Central memory CD8-positive, alpha-beta T cell (primary cell): ENCODE measurements around the gene PDZD2.

Experiments
- ATAC-seq: fragments of 150-1000 bp; cut with Tn5 transposase; replicated peaks from 2 replicates; pipeline ENCODE4 v1.10.0; 2022; ENCODE audit warnings: mild to moderate bottlenecking, moderate FRiP score, moderate number of reproducible peaks; ENCODE audit not compliant: poor library complexity, severe bottlenecking; ENCODE audit errors: extremely low read depth
- DNase-seq, 2 donors: peaks; one replicate each; pipeline ENCODE4 v3.0.0; 2021; ENCODE audit warnings: low spot score in 2 of 2
- H3K27ac Mint-ChIP-seq: one replicate; pipeline ENCODE4 v1.8.0; 2022; ENCODE audit warnings: low read depth, mild to moderate bottlenecking, moderate library complexity, mixed read lengths
- H3K27me3 Mint-ChIP-seq: one replicate; pipeline ENCODE4 v1.8.0; 2022; ENCODE audit warnings: mixed read lengths
- H3K36me3 Mint-ChIP-seq: one replicate; pipeline ENCODE4 v1.8.0; 2022; ENCODE audit warnings: mild to moderate bottlenecking, moderate library complexity, mixed read lengths; ENCODE audit not compliant: insufficient read depth
- H3K4me1 Mint-ChIP-seq: one replicate; pipeline ENCODE4 v1.8.0; 2022; ENCODE audit warnings: mixed read lengths
- H3K4me3 Mint-ChIP-seq: one replicate; pipeline ENCODE4 v1.8.0; 2022; ENCODE audit warnings: mild to moderate bottlenecking, moderate library complexity, mixed read lengths
- H3K9me3 Mint-ChIP-seq: one replicate; pipeline ENCODE4 v1.8.0; 2022; ENCODE audit warnings: mixed read lengths

The PDZD2 gene

GRCh38 chr5:31617867-31618266 is 21.1 kb upstream of the PDZD2 start:
- no peak for DNase-seq
- H3K36me3 Mint-ChIP-seq, result peaks cover under 1% of the 10 kb centered on the region
- H3K9me3 Mint-ChIP-seq, result no peaks in the 10 kb centered on the region
- no peak overlapping the region for H3K27ac Mint-ChIP-seq
- no peak overlapping the region for H3K4me3 Mint-ChIP-seq
- no peak for ATAC-seq
- no peaks in the 10 kb centered on the region for H3K4me1 Mint-ChIP-seq
- H3K27me3 Mint-ChIP-seq, result peaks cover 50% of the 10 kb centered on the region

GRCh38 chr5:31620026-31620425 is 18.9 kb upstream of the PDZD2 start:
- Mint-ChIP-seq H3K27ac (no peak overlapping the region), H3K36me3 (no peaks in the 10 kb centered on the region), H3K9me3 (no peaks in the 10 kb centered on the region), H3K4me3 (no peak overlapping the region), H3K27me3 (peaks cover 55% of the 10 kb centered on the region), H3K4me1 (no peaks in the 10 kb centered on the region)
- DNase-seq (no peak), ATAC-seq (no peak)

- H3K36me3 Mint-ChIP-seq, result no peaks in the 10 kb centered on the region
- DNase-seq (no peak), ATAC-seq (no peak)
- H3K27ac Mint-ChIP-seq, result no peak overlapping the region
- H3K4me3 Mint-ChIP-seq, result no peak overlapping the region
- H3K9me3 Mint-ChIP-seq, result no peaks in the 10 kb centered on the region
- H3K27me3 Mint-ChIP-seq, result peaks cover 53% of the 10 kb centered on the region
- H3K4me1 Mint-ChIP-seq, result no peaks in the 10 kb centered on the region
Observed at GRCh38 chr5:31623249-31623648, 15.7 kb upstream of the PDZD2 start.

GRCh38 chr5:31625394-31625793 is 13.5 kb upstream of the PDZD2 start:
- H3K9me3 Mint-ChIP-seq, result no peaks in the 10 kb centered on the region
- H3K27ac Mint-ChIP-seq, result no peak overlapping the region
- DNase-seq (no peak), ATAC-seq (no peak)
- no peaks in the 10 kb centered on the region for H3K36me3 Mint-ChIP-seq
- peaks cover 52% of the 10 kb centered on the region for H3K27me3 Mint-ChIP-seq
- no peak overlapping the region for H3K4me3 Mint-ChIP-seq
- no peaks in the 10 kb centered on the region for H3K4me1 Mint-ChIP-seq

GRCh38 chr5:31626156-31626555 is 12.8 kb upstream of the PDZD2 start:
- Mint-ChIP-seq H3K4me3 (no peak overlapping the region), H3K27ac (no peak overlapping the region), H3K4me1 (no peaks in the 10 kb centered on the region), H3K27me3 (peaks cover 52% of the 10 kb centered on the region), H3K36me3 (no peaks in the 10 kb centered on the region), H3K9me3 (no peaks in the 10 kb centered on the region)
- ATAC-seq, result no peak
- DNase-seq, result no peak

GRCh38 chr5:31626604-31627234 is 12.2 kb upstream of the PDZD2 start:
- H3K9me3 Mint-ChIP-seq, result no peaks in the 10 kb centered on the region
- peaks cover 52% of the 10 kb centered on the region for H3K27me3 Mint-ChIP-seq
- no peaks in the 10 kb centered on the region for H3K4me1 Mint-ChIP-seq
- DNase-seq (no peak), ATAC-seq (no peak)
- H3K27ac Mint-ChIP-seq, result no peak overlapping the region
- H3K36me3 Mint-ChIP-seq, result no peaks in the 10 kb centered on the region
- H3K4me3 Mint-ChIP-seq, result no peak overlapping the region

GRCh38 chr5:31630931-31631330 is 8.0 kb upstream of the PDZD2 start:
- ATAC-seq (no peak), DNase-seq (no peak)
- Mint-ChIP-seq H3K9me3 (no peaks in the 10 kb centered on the region), H3K27me3 (peaks cover 38% of the 10 kb centered on the region), H3K27ac (no peak overlapping the region), H3K4me3 (no peak overlapping the region), H3K4me1 (no peaks in the 10 kb centered on the region), H3K36me3 (no peaks in the 10 kb centered on the region)

- Mint-ChIP-seq H3K4me3 (no peak overlapping the region), H3K9me3 (no peaks in the 10 kb centered on the region), H3K27ac (no peak overlapping the region), H3K4me1 (no peaks in the 10 kb centered on the region), H3K36me3 (no peaks in the 10 kb centered on the region), H3K27me3 (peaks cover 38% of the 10 kb centered on the region)
- ATAC-seq, result no peak
- DNase-seq, result no peak
Observed at GRCh38 chr5:31632460-31632859, 6.5 kb upstream of the PDZD2 start.

- Mint-ChIP-seq H3K4me3 (no peak overlapping the region), H3K27ac (no peak overlapping the region), H3K4me1 (peaks cover 7% of the 10 kb centered on the region), H3K36me3 (no peaks in the 10 kb centered on the region), H3K27me3 (peaks cover 18% of the 10 kb centered on the region), H3K9me3 (no peaks in the 10 kb centered on the region)
- DNase-seq, result no peak
- no peak for ATAC-seq
Observed at GRCh38 chr5:31635446-31635845, 3.5 kb upstream of the PDZD2 start.

- Mint-ChIP-seq H3K4me1 (peaks cover 7% of the 10 kb centered on the region), H3K36me3 (no peaks in the 10 kb centered on the region), H3K27me3 (peaks cover 18% of the 10 kb centered on the region), H3K27ac (no peak overlapping the region), H3K9me3 (no peaks in the 10 kb centered on the region), H3K4me3 (peak overlapping the region; percentile 77)
- DNase-seq, result no peak
- ATAC-seq, result no peak
Observed at GRCh38 chr5:31637851-31638250, 1.1 kb upstream of the PDZD2 start.

GRCh38 chr5:31638345-31638744 is 586 bp upstream of the PDZD2 start:
- no peaks in the 10 kb centered on the region for H3K36me3 Mint-ChIP-seq
- no peak for ATAC-seq
- DNase-seq, result no peak
- peak overlapping the region; percentile 77 for H3K4me3 Mint-ChIP-seq
- peaks cover 7% of the 10 kb centered on the region for H3K4me1 Mint-ChIP-seq
- peak overlapping the region; percentile 65 for H3K27ac Mint-ChIP-seq
- peaks cover 18% of the 10 kb centered on the region for H3K27me3 Mint-ChIP-seq
- H3K9me3 Mint-ChIP-seq, result no peaks in the 10 kb centered on the region

GRCh38 chr5:31639481-31640411 is 815 bp downstream of the PDZD2 start:
- ATAC-seq (peak; percentile 11), DNase-seq (no peak)
- Mint-ChIP-seq H3K4me1 (peaks cover 7% of the 10 kb centered on the region), H3K9me3 (no peaks in the 10 kb centered on the region), H3K4me3 (peak overlapping the region; percentile 74), H3K27me3 (peaks cover 18% of the 10 kb centered on the region), H3K27ac (no peak overlapping the region), H3K36me3 (no peaks in the 10 kb centered on the region)

- Mint-ChIP-seq H3K36me3 (no peaks in the 10 kb centered on the region), H3K4me3 (no peak overlapping the region), H3K4me1 (peaks cover 7% of the 10 kb centered on the region), H3K9me3 (no peaks in the 10 kb centered on the region), H3K27ac (no peak overlapping the region), H3K27me3 (peaks cover 18% of the 10 kb centered on the region)
- ATAC-seq (no peak), DNase-seq (no peak)
Observed at GRCh38 chr5:31640573-31640972, 1.6 kb downstream of the PDZD2 start.
